ENCODE results near the gene PDGFC. TPM values are rescaled to one million over a fixed set of nuclear protein-coding genes. Genes with fewer than 3 reads are reported as not detected.

Gene PDGFC
- total and polyA plus RNA-seq, 2 of the 13 experiments (the other 11 are each of a cell fraction or from before 2014, with no cell fraction given): 4.6 to 9.1 TPM

DNA sequence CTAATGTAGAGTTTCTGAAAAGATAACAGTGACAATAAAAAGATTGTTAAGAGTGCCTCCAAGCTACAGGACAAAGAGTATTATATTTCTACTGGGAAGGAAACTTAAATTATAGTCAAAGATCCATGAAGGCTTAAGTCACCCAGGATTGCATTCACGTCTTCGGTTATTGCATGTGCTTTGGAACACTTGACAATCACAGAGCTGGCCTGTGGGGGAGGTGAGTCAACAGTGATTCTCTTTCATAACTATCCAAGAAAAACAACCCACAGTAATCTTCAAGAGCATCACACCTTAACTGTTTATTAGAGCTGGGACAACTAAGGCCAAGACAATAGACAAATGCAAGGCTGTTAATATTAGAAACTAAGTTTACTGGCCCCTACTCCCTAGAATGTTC, 40.3 kb downstream of the PDGFC start (continued):
- TF ChIP-seq, protein P1, sequence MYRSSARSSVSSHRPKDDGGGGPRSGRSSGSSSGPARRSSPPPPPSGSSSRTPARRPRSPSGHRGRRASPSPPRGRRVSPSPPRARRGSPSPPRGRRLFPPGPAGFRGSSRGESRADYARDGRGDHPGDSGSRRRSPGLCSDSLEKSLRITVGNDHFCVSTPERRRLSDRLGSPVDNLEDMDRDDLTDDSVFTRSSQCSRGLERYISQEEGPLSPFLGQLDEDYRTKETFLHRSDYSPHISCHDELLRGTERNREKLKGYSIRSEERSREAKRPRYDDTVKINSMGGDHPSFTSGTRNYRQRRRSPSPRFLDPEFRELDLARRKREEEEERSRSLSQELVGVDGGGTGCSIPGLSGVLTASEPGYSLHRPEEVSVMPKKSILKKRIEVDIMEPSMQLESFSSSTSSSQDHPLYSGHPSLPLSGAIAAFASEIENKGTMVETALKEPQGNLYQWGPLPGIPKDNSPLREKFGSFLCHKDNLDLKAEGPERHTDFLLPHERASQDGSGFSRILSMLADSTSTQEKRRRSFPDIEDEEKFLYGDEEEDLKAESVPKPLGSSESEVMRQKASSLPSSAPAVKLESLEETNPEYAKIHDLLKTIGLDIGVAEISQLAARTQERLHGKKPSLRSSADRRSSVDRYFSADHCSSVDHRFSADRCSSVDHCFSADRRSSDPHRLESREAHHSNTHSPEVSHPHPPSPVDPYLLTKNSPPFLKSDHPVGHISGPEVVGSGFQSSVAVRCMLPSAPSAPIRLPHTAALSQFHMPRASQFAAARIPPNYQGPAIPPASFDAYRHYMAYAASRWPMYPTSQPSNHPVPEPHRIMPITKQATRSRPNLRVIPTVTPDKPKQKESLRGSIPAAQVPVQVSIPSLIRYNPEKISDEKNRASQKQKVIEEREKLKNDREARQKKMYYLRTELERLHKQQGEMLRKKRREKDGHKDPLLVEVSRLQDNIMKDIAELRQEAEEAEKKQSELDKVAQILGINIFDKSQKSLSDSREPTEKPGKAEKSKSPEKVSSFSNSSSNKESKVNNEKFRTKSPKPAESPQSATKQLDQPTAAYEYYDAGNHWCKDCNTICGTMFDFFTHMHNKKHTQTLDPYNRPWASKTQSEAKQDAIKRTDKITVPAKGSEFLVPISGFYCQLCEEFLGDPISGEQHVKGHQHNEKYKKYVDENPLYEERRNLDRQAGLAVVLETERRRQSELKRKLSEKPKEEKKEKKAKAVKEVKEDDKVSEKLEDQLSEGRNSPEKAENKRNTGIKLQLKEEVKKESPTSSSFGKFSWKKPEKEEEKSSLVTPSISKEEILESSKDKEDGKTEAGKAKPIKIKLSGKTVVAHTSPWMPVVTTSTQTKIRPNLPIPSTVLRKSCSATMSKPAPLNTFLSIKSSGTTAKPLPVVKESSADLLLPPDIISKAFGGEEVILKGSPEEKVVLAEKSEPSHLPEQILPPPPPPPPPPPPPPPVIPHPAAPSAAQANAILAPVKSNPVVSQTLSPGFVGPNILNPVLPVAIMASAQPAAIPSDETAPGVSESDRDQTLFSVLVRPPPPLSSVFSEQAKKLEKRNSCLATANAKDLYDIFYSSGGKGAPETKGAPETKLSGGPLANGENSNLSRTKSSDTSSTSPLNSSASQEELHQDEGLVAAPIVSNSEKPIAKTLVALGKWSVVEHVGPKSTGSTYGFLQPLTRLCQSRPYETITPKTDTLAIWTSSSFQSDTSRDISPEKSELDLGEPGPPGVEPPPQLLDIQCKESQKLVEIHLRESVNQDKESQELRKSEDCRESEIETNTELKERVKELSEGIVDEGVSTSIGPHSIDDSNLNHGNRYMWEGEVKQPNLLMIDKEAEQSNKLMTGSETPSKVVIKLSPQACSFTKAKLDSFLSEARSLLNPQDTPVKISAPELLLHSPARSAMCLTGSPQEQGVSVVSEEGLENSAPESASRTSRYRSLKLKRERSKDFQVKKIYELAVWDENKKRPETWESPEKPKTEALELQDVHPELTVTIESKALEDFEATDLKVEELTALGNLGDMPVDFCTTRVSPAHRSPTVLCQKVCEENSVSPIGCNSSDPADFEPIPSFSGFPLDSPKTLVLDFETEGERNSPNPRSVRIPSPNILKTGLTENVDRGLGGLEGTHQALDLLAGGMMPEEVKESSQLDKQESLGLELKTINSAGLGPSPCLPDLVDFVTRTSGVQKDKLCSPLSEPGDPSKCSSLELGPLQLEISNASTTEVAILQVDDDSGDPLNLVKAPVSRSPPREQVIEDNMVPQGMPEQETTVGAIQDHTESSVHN (CRISPR knock-in tag; IDR thresholded peaks at IDR 0.05): no peak
- TF ChIP-seq CHD4 (IDR thresholded peaks at IDR 0.05; ENCODE audit: borderline replicate concordance, low read length) (no peak), TCF7L2 (IDR thresholded peaks at IDR 0.05; ENCODE audit: low read depth, low read length) (peak; percentile 55; the same call in 1 of the 2 replicates), SIX4 (CRISPR knock-in tag; IDR thresholded peaks at IDR 0.05) (0 out of 2 replicates have a peak, but pooled peaks have one; percentile 15), KDM4B (CRISPR knock-in tag; IDR thresholded peaks at IDR 0.05) (no peak), ELF3 (CRISPR knock-in tag; IDR thresholded peaks at IDR 0.05) (no peak), MATR3 (CRISPR knock-in tag; IDR thresholded peaks at IDR 0.05) (no peak), ZSCAN9 (CRISPR knock-in tag; IDR thresholded peaks at IDR 0.05; ENCODE audit: borderline replicate concordance) (no peak), FOXK1 (CRISPR knock-in tag; IDR thresholded peaks at IDR 0.05; ENCODE audit: borderline replicate concordance, low read depth) (no peak), NONO (IDR thresholded peaks at IDR 0.05) (no peak), NONO (CRISPR knock-in tag; conservative IDR thresholded peaks at IDR 0.05) (no peak), ZKSCAN1 (IDR thresholded peaks at IDR 0.05; ENCODE audit: low read length) (no peak), KLF13 (CRISPR knock-in tag; IDR thresholded peaks at IDR 0.05) (no peak), RBAK (CRISPR knock-in tag; IDR thresholded peaks at IDR 0.05) (no peak), NFE2L1 (CRISPR knock-in tag; IDR thresholded peaks at IDR 0.05; ENCODE audit: borderline replicate concordance) (no peak)
- TF ChIP-seq, protein P2, sequence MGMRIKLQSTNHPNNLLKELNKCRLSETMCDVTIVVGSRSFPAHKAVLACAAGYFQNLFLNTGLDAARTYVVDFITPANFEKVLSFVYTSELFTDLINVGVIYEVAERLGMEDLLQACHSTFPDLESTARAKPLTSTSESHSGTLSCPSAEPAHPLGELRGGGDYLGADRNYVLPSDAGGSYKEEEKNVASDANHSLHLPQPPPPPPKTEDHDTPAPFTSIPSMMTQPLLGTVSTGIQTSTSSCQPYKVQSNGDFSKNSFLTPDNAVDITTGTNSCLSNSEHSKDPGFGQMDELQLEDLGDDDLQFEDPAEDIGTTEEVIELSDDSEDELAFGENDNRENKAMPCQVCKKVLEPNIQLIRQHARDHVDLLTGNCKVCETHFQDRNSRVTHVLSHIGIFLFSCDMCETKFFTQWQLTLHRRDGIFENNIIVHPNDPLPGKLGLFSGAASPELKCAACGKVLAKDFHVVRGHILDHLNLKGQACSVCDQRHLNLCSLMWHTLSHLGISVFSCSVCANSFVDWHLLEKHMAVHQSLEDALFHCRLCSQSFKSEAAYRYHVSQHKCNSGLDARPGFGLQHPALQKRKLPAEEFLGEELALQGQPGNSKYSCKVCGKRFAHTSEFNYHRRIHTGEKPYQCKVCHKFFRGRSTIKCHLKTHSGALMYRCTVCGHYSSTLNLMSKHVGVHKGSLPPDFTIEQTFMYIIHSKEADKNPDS (CRISPR knock-in tag; IDR thresholded peaks at IDR 0.05): no peak
- TF ChIP-seq, protein P3, sequence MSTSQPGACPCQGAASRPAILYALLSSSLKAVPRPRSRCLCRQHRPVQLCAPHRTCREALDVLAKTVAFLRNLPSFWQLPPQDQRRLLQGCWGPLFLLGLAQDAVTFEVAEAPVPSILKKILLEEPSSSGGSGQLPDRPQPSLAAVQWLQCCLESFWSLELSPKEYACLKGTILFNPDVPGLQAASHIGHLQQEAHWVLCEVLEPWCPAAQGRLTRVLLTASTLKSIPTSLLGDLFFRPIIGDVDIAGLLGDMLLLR (CRISPR knock-in tag; IDR thresholded peaks at IDR 0.05): no peak
- TF ChIP-seq, protein P4, sequence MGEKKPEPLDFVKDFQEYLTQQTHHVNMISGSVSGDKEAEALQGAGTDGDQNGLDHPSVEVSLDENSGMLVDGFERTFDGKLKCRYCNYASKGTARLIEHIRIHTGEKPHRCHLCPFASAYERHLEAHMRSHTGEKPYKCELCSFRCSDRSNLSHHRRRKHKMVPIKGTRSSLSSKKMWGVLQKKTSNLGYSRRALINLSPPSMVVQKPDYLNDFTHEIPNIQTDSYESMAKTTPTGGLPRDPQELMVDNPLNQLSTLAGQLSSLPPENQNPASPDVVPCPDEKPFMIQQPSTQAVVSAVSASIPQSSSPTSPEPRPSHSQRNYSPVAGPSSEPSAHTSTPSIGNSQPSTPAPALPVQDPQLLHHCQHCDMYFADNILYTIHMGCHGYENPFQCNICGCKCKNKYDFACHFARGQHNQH (CRISPR knock-in tag; IDR thresholded peaks at IDR 0.05): no peak
- TF ChIP-seq, protein P5, sequence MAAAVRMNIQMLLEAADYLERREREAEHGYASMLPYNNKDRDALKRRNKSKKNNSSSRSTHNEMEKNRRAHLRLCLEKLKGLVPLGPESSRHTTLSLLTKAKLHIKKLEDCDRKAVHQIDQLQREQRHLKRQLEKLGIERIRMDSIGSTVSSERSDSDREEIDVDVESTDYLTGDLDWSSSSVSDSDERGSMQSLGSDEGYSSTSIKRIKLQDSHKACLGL (CRISPR knock-in tag; IDR thresholded peaks at IDR 0.05): no peak

Measured in HepG2 (cell line).